Activated T-helper 1 cell treated with anti-CD3 and anti-CD28 coated beads, Interleukin-2, amount 50 U/mL, for 16 hours (primary cell): Measurements from ENCODE around the gene UNC119B.
"Not testable (repeated sequence)": the region's sequence is repeated elsewhere in the genome, so short reads cannot be mapped to it uniquely, and the experiment has no call there.

ENCODE experiments used
- DNase-seq, 2 donors: peaks; one replicate each; pipeline ENCODE4 v3.0.0-alpha.2; 2020; ENCODE audit warnings: low read depth in 1 of 2, low spot score in 1 of 2

Gene UNC119B

GRCh38 chr12:120718055-120718454, 7.8 kb downstream of the UNC119B start:
- no peak for DNase-seq

DNA sequence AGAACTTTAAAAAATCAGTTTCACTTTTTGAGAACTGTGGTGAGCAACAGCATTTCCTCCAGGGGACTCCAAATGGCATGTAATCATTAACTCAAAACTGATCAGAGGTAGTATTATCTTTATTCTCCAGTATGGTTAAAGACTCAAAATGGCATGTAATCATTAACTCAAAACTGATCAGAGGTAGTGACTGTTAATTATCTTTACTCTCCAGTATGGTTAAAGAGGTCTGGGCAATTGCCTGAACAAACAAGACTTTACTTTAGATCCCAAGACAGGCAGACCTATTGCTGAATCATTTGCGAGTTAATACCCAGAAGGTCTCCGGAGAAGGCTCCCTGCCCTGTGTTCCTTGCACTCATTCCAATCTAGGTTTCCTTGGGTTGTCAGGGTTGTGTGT, 8.8 kb downstream of the UNC119B start:
- no peak for DNase-seq

DNA sequence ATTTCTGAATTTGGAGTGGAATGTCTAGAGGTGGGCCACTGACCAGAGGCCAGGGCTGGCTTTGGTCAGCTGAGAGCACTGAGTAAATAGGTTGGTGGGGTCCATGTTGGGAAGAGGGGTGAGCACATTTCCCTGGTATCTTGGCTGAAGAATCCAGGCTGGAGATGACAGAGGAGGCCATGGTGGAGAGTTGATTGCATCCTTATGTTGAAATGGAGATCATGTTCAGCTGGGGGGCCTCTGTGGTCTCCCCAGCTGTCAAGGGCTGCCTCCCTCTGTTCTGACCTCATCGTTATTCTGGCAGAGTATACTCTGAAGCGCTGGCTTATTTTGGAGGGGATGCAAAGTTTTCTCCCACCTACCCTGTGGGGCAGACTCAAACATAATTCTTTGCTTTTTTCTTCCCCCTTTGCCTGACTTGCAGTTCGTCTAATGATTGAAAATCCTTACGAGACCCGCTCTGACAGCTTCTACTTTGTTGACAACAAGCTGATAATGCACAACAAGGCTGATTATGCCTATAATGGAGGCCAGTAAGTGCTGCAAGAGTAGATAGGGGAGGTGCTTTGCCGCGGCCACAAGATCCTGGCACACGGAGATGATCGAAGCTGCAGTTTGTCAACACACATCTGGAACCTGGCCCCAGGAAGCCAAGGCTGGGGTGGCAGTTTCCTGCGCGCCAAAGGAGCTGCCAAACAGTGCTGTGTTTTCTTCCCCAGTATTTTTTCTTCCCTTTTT, 9.4 kb downstream of the UNC119B start:
- no peak for DNase-seq

- DNase-seq = no peak
These were observed 10.2 kb downstream of the UNC119B start for GRCh38 chr12:120720234-120720986.

DNA sequence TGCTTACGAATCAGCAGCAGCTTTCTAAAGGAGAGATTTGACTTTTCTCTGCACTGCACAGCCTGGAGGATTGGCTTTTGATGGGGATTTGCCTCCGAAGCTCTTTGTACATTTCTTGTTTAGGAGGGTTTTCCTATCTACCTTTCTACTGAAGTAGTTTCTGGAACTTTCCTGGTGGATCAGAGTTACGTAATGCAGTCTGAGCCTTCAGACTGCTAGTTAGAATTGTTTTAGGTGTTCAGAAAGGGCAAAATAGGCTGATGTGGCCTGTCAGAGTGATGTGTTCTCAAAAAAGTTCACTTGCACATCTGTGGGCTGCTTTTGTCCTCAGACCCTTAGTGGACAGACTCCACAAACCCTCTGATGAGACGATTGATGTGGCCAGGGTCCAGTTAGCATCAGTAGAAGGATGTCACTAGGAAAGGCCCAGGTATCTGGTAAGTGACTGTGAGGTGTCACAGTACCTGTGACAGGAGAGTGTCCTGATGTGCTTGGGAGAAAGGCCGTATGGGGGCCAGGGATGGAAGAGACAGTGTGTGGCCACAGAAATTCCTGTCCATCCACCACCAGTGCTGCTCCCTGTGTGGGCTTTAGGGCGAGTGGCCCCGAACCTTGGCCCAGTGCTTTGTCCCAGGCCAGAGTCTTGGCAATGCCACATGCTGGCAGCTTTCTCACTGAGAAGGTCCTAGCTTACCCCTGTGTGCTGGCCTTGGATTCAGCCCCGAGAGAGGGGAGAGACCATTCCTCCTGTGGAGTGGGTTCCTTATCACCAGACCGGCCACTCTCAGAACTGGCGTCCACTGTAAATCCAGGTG, 10.9 kb downstream of the UNC119B start:
- DNase-seq = no peak

DNA sequence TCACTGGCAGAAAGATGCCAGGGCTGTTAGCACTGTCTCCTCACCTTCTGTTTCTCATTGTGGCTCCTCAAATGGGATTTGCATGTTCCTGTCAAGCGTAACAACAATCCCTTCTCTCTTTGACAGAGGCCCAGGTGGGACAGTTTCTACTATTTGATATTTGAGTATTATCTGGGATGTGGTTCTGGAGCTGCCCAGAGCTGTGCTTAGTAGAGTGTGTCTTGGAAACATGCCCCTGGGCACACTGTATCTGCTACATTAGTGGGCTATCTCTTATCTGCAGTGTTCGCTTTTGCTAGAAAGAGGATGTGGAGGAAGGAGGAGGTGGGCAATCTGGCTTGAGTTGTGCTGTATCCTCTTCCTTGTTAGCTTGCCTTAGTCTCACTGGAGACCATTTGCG, 11.6 kb downstream of the UNC119B start:
- no peak for DNase-seq

DNA sequence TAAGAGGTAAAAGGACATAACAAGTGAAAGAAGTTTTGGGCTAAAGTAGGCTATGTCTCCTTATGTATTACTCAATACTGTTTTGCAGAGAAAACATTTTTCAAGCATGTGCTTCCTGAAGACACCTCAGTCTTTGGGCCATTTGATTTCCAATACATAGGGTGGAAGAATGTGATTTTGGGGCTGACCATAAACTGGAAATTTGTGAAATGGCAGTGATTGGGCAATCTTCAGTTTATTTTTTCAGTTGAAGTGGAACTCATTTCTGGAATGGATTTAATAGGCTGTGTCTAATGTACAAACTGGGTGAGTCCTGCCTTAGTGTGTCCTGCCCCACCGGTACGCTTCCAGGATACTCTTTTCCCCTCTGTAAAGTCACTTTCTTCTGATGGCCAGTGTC, 12.5 kb downstream of the UNC119B start:
- DNase-seq = no peak

DNA sequence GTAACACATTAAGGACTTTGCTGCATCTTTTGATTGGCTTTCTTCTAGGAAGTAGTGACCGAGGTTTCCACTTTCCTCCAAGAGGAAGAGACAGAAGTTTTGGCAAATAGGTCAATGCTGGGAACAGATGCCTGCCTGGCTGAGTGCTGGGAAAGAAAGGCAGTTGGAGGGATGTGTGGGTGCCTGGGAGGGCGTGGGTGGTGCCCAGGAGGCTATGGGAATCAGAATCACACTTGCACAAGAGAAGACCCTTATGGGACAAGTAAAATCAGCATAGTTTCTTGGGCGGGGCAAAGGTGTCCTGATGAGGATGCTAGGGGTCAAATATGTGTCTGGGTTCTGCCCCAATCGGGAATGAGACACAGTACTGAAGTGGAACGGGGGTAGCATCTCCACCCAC, 14.5 kb downstream of the UNC119B start:
- DNase-seq = no peak

GRCh38 chr12:120725151-120725658, 14.9 kb downstream of the UNC119B start:
- DNase-seq = no peak

DNA sequence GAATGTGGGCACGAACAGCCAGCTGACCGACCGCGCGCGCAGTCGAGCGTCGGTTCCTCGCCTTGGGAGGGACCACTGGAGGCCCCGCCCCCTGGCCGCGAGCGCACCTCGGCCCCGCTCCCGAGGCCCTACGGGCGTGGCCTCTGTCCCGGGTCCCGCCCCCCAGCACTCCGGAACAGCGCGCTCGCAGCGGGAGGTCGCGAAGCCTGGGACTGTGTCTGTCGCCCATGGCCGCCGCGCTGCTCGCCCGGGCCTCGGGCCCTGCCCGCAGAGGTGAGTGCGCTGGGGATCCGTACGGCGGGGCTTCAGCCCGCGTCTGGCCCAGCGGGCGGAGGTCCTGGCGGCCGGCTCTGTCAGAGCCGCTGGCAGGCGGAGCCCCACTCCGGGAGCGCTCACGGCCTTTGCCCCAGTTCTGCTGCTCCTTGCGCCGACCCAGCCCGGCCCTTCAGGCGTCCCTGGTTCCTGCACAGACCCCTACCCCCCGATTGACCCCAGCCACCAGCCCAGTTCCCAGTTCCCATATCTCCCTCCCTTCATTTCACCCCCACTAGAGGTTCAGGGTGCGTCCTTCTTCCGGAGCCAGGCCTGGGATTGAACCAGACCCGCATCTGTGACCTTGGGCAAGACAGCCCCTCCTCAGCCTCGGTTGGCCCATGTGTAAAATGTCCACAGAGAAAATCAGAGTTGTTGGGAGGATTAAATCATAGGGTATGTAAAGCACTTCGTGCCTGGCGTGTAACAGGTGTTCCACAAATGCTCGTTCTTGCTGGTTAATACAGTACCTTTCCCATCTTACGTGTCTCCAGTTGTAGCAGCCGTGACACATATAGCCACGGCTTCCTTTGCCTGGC, 15.6 kb downstream of the UNC119B start, which contains the start of gene ACADS:
Gene ACADS, plus strand, starts transcription at position 168 of the 851 bp plus-strand sequence. Its CDS starts 60 bp downstream, at position 228.
- DNase-seq = peak; percentile 74 to 80

- DNase-seq = no peak
These were observed 16.2 kb downstream of the UNC119B start for GRCh38 chr12:120726510-120726793.

DNA sequence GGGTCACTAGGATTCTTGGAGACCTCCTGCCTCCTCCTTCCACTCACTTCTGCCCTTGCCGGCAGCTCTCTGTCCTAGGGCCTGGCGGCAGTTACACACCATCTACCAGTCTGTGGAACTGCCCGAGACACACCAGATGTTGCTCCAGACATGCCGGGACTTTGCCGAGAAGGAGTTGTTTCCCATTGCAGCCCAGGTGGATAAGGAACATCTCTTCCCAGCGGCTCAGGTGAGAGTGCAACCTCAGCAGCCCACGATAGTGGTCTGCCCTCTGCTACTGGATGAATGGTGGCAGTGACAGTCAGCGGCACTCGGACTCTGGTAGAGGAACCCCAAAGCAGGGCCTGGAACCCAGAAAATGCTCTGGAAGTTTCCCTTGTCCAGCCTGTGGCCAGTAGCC, 16.7 kb downstream of the UNC119B start:
- no peak for DNase-seq

DNA sequence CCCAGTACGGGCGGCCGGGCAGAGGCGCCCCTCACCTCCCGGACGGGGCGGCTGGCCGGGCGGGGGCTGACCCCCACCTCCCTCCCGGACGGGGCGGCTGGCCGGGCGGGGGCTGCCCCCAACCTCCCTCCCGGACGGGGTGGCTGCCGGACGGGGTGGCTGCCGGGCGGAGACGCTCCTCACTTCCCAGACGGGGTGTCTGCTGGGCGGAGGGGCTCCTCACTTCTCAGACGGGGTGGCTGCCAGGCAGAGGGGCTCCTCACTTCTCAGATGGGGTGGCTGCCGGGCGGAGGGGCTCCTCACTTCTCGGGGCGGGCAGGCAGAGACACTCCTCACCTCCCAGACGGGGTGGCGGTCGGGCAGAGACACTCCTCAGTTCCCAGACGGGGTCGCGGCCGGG, 21.9 kb downstream of the UNC119B start:
- DNase-seq = not testable (repeated sequence)

GRCh38 chr12:120733574-120733973, 23.3 kb downstream of the UNC119B start:
- no peak for DNase-seq

- DNase-seq = no peak
These were observed 24.0 kb downstream of the UNC119B start for GRCh38 chr12:120734210-120734609.

GRCh38 chr12:120735181-120735580, 24.9 kb downstream of the UNC119B start:
- DNase-seq = no peak

GRCh38 chr12:120736404-120737331, 26.4 kb downstream of the UNC119B start:
- DNase-seq = no peak

DNA sequence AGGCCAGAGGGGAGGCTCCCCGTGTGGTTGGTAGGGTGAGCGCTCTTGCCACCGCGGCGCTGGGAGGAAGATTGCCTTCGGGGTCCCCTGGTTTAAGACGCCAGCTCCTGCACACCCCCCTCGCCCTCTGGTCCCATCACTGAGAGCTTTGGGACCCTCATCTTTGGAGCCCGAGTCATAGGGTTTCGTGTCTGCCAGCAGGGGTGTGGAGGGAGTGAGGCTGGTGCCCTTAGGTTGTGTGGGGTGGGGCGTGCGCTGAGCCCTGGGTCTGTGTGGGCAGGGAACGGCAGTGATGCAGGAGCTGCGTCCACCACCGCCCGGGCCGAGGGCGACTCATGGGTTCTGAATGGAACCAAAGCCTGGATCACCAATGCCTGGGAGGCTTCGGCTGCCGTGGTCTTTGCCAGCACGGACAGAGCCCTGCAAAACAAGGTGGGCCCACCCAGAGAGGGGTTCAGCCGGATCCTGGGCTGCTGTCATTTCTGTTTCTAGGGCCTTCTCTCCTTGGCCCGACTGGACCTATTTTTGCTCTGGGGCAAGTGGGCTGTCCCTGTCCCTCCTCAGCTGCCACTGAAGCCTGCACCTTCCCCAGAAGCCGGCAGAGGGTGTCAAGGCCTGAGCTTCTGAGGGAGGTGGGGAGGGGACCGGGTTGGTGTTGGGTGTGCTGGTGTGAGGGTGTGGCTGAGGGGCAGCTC, 27.4 kb downstream of the UNC119B start:
- DNase-seq = no peak
